ENCODE data around the gene TPRG1L.

GRCh38 chr1:3653286-3653618 is 28.4 kb downstream of the TPRG1L start:
- TF ChIP-seq CTCF (IDR thresholded peaks at IDR 0.05) (no peak), POLR2A (IDR thresholded peaks at IDR 0.05) (no peak)
